OCI-LY7 (cell line): ENCODE measurements around the gene UGT3A2. TPM values are rescaled to one million over a fixed set of nuclear protein-coding genes. Genes with fewer than 3 reads are reported as not detected.

Experiments
- Bru-seq: library from RNA; stranded (reverse); fragments of 400-500 nt; gene quantifications from one replicate; lab custom pipeline; 2021; lab: Mats Ljungman, UMichigan
- BruChase-seq, 2 experiments: library from RNA; stranded (reverse); fragments of 400-500 nt; gene quantifications; one replicate each; lab custom pipeline; 2021; lab: Mats Ljungman, UMichigan
- BruUV-seq: library from RNA; stranded (reverse); fragments of 400-500 nt; replicated peaks from 2 replicates; lab custom pipeline; 2021; lab: Mats Ljungman, UMichigan
- CTCF ChIA-PET: fragments of 300-600 bp; sonication (Branson Sonifier 250); formaldehyde crosslinking; loops from one replicate; lab custom pipeline; 2022; ENCODE audit warnings: antibody characterized with exemption; ENCODE audit not compliant: unreplicated experiment; lab: Charles Lee
- POLR2A ChIA-PET: fragments of 300-600 bp; sonication (Branson Sonifier 250); formaldehyde crosslinking; loops from one replicate; lab custom pipeline; 2022; ENCODE audit warnings: antibody characterized with exemption; lab: Charles Lee
- DNase-seq: peaks from one replicate; pipeline ENCODE4 v3.0.0-alpha.2; 2015; ENCODE audit warnings: low spot score
- H2AFZ ChIP-seq: fragments of 200-600 bp; sonication (generic), shearing (Covaris generic); 2 replicates; pipeline ENCODE4 v1.6.1; 2014; ENCODE audit warnings: mild to moderate bottlenecking, antibody characterized with exemption, low read length, moderate library complexity
- H3K27ac ChIP-seq: fragments of 200-600 bp; sonication (generic); 2 replicates; pipeline ENCODE4 v1.5.1; 2014; ENCODE audit warnings: mixed run types, low read depth, mild to moderate bottlenecking, moderate library complexity, low read length, inconsistent platforms; ENCODE audit not compliant: poor library complexity, severe bottlenecking
- H3K36me3 ChIP-seq: fragments of 200-600 bp; sonication (generic); 2 replicates; pipeline ENCODE4 v1.6.1; 2014; ENCODE audit warnings: mild to moderate bottlenecking, antibody characterized with exemption, low read length, moderate library complexity, mixed read lengths; ENCODE audit not compliant: insufficient read depth
- H3K4me1 ChIP-seq: fragments of 200-600 bp; sonication (generic); 2 replicates; pipeline ENCODE4 v1.5.1; 2014; ENCODE audit warnings: mild to moderate bottlenecking, low read length; ENCODE audit not compliant: insufficient read depth, poor library complexity, severe bottlenecking
- H3K4me2 ChIP-seq: fragments of 200-600 bp; sonication (generic); 2 replicates; pipeline ENCODE4 v1.6.1; 2014; ENCODE audit warnings: mild to moderate bottlenecking, low read length
- H3K4me3 ChIP-seq: fragments of 200-600 bp; sonication (generic); 2 replicates; pipeline ENCODE4 v1.5.1; 2014; ENCODE audit warnings: mild to moderate bottlenecking, low read depth, low read length; ENCODE audit not compliant: poor library complexity, severe bottlenecking
- H3K79me2 ChIP-seq: fragments of 200-600 bp; sonication (generic); 2 replicates; pipeline ENCODE4 v1.6.1; 2016; ENCODE audit warnings: low read depth, mild to moderate bottlenecking, low read length, moderate library complexity, mixed read lengths; ENCODE audit not compliant: insufficient read depth
- H3K9me2 ChIP-seq: fragments of 200-600 bp; sonication (generic); 2 replicates; pipeline ENCODE4 v1.6.1; 2016; ENCODE audit warnings: mild to moderate bottlenecking, low read length, mixed read lengths; ENCODE audit not compliant: insufficient read depth
- H3K9me3 ChIP-seq: fragments of 200-600 bp; sonication (generic); 2 replicates; pipeline ENCODE4 v1.6.1; 2014; ENCODE audit warnings: mild to moderate bottlenecking, mixed run types, low read length, mixed read lengths
- H4K20me1 ChIP-seq: fragments of 200-600 bp; sonication (generic); 2 replicates; pipeline ENCODE4 v1.6.1; 2014; ENCODE audit warnings: mild to moderate bottlenecking, antibody characterized with exemption, low read length, moderate library complexity, mixed read lengths; ENCODE audit not compliant: insufficient read depth
- EZH2phosphoT487 ChIP-seq: fragments of 200-600 bp; sonication (generic); IDR thresholded peaks from 2 replicates; pipeline ENCODE4 v1.6.1; 2018; ENCODE audit warnings: low read depth, borderline replicate concordance, mild to moderate bottlenecking, mixed run types, antibody characterized with exemption, low read length, moderate library complexity, mixed read lengths
- intact Hi-C: fragments of 100-400 bp; cut with micrococcal nuclease; formaldehyde crosslinking; loops from one replicate; pipeline ENCODE4 v1.10.0; 2022; ENCODE audit not compliant: unreplicated experiment
- long read RNA-seq: library from polyadenylated mRNA; stranded (forward); transcript quantifications from one replicate; pipeline ENCODE4 v2.0.0, GENCODE V29; 2022
- total RNA-seq, 2 experiments: library from RNA; depleted of rRNA in 1 of 2; stranded (reverse); fragments of >200 nt in 1 of 2; shearing (Covaris generic) in 1 of 2; gene quantifications; 2 replicates each; pipeline ENCODE4 v1.2.3, GENCODE V29; 2014 to 2022
- TF ChIP-seq, protein P1 (sequence below): fragments of 200-600 bp; sonication (generic); conservative IDR thresholded peaks from 2 replicates; pipeline ENCODE4 v1.5.1; 2014; ENCODE audit warnings: mild to moderate bottlenecking, antibody characterized with exemption, low read length, moderate library complexity, mixed read lengths

UGT3A2 gene
- total RNA-seq (2014; rRNA removed; shearing (Covaris generic)) (0.13 TPM in 1 of 2 replicates, not detected in the other), total RNA-seq (2022) (not detected in 2 replicates), Bru-seq, nascent RNA (percentile 4 among the genes with signal in this experiment), BruChase-seq, experiment 1, labeled RNA remaining after a 6-hour chase (not detected), BruChase-seq, experiment 2, labeled RNA remaining after a 2-hour chase (not detected)
- long read RNA-seq: 0 reads

DNA sequence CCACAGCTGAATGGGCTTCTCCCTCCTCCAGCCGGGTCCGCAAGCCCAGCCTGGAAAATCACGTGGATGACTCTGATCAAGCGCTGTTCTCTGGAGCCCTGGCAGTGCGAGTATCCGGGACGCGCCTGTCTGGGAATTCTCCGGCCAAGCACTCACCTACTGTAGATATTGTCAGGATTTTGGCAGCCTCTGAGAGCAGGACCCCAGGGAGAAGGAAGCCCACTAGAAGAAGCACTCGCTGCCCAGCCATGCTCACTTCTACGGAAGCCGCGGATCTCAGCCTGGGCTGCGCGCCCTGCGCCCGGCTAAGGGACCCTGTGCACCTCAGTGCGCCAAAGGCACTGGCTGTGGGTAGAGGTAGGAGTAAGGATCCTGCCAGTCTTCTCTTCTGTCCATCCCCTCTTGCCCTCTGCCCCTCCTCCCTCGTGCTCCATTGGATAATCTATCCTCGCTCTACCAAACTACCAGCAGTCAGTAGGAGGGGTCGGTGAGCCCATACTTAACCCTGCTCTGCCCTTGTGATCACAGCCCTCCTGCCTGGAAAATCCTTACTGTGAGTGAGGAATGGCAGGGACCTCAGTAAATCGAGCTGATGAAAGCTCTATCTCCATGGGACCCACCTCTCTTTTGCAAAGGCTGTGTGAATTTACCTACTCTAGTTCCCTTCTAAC lies at the start of gene UGT3A2:
Gene UGT3A2, minus strand, starts transcription at position 343 of the 671 bp plus-strand sequence. Its CDS starts 93 bp downstream, at position 250.
- Histone ChIP-seq H4K20me1 (no peaks in the 10 kb centered on the region), H2AFZ (no peak within 1 kb of the TSS), H3K9me3 (no peaks in the 10 kb centered on the region), H3K79me2 (no peaks in the 10 kb centered on the region), H3K36me3 (no peaks in the 10 kb centered on the region), H3K27ac (no peak within 1 kb of the TSS), H3K9me2 (no peaks in the 10 kb centered on the region), H3K4me2 (no peak within 1 kb of the TSS), H3K4me3 (no peak within 1 kb of the TSS), H3K4me1 (peaks cover 9% of the 10 kb centered on the region)
- ChIA-PET POLR2A (no interaction called here), CTCF (no interaction called here)
- intact Hi-C loops: no loop called here
- BruUV-seq: no TSS peak
- DNase-seq: no peak
- TF ChIP-seq EZH2phosphoT487: no peak

DNA sequence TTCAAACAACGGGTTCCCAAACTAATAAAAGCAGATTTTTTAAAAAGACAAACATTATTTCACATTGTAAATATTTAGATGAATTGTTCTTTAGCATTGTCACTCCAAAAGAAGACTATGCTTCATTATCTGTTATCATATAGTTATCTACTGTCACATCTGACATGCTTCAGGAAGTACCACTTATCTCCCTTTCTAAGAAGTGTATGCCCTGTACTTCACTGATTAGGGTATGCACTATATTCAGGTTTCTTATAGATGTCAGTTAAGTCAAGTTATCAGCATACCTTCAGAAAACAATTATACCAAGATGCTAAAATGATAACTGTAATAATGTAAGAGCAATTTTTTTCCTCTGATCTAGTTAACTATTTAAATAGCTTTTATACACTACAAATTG lies 44.6 kb upstream of the UGT3A2 start:
- BruUV-seq: no TSS peak
- H3K9me3 ChIP-seq: no peaks in the 10 kb centered on the region
- no peaks in the 10 kb centered on the region for H3K79me2 ChIP-seq
- TF ChIP-seq, protein P1, sequence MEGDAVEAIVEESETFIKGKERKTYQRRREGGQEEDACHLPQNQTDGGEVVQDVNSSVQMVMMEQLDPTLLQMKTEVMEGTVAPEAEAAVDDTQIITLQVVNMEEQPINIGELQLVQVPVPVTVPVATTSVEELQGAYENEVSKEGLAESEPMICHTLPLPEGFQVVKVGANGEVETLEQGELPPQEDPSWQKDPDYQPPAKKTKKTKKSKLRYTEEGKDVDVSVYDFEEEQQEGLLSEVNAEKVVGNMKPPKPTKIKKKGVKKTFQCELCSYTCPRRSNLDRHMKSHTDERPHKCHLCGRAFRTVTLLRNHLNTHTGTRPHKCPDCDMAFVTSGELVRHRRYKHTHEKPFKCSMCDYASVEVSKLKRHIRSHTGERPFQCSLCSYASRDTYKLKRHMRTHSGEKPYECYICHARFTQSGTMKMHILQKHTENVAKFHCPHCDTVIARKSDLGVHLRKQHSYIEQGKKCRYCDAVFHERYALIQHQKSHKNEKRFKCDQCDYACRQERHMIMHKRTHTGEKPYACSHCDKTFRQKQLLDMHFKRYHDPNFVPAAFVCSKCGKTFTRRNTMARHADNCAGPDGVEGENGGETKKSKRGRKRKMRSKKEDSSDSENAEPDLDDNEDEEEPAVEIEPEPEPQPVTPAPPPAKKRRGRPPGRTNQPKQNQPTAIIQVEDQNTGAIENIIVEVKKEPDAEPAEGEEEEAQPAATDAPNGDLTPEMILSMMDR: no peak
- TF ChIP-seq EZH2phosphoT487: no peak
- CTCF ChIA-PET: no interaction called here
- H3K4me1 ChIP-seq: no peaks in the 10 kb centered on the region
- no peaks in the 10 kb centered on the region for H3K9me2 ChIP-seq
- H4K20me1 ChIP-seq: no peaks in the 10 kb centered on the region
- H3K4me2 ChIP-seq: no peak overlapping the region
- H3K27ac ChIP-seq: no peak overlapping the region
- intact Hi-C loops: no loop called here
- H3K4me3 ChIP-seq: no peak overlapping the region
- no peak overlapping the region for H2AFZ ChIP-seq
- peaks cover 47% of the 10 kb centered on the region for H3K36me3 ChIP-seq
- POLR2A ChIA-PET: no interaction called here
- DNase-seq: no peak

DNA sequence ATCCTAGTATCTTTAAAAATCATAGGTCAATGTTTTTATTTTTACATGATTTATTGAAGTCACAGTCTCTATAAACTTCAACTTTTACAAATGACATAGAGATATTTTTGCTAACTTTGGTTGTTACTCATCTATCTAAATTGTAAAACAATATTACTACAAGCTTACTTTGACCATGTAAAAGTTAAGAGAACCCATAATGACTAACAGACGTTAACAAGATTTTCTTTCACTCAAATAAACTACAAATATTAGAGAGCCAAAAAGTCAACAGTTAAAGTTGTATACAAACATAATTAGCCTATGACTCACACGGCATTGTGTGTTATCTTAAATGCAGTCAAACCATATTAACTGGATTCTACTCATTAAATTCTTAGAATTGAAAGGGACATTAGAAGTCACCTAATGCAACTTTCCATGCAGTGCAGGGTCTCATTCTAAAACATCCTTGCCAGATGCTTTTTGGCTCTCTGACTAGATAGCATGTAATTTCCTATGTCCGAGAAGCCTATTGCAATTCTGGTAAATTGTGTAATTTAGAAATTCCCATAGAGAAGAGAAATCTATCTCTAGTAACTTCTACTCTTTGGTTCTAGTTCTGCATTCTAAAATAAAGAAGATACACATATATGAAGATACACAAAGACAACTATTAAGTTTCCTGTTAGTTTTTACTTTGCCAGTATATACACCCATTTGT lies 42.2 kb upstream of the UGT3A2 start:
- Histone ChIP-seq H3K9me3 (no peaks in the 10 kb centered on the region), H3K4me1 (no peaks in the 10 kb centered on the region), H3K4me3 (no peak overlapping the region), H2AFZ (no peak overlapping the region), H3K79me2 (no peaks in the 10 kb centered on the region), H3K27ac (no peak overlapping the region), H3K9me2 (no peaks in the 10 kb centered on the region), H3K36me3 (peaks cover 47% of the 10 kb centered on the region), H3K4me2 (no peak overlapping the region), H4K20me1 (no peaks in the 10 kb centered on the region)
- DNase-seq: no peak
- ChIA-PET POLR2A (no interaction called here), CTCF (no interaction called here)
- intact Hi-C loops: no loop called here
- TF ChIP-seq, protein P1: no peak
- TF ChIP-seq EZH2phosphoT487: no peak
- no TSS peak for BruUV-seq
